Measurements from ENCODE around the gene HCRTR1.

- no peak for TF ChIP-seq CTCF (conservative IDR thresholded peaks at IDR 0.05 in 1 of 2, IDR thresholded peaks at IDR 0.05 in 1 of 2; ENCODE audit: low read depth in 1 of 2, low read length in 2 of 2)
- TF ChIP-seq EZH2 (IDR thresholded peaks at IDR 0.05; ENCODE audit: low read length, missing control alignments): no peak
Measured at GRCh38 chr1:31615414-31615813, 2.1 kb upstream of the HCRTR1 start.

All from fibroblast of lung (primary cell).